Sciatic nerve (tissue), 2 donors: Measurements from ENCODE around the gene AKT1. TPM values are rescaled to one million over a fixed set of nuclear protein-coding genes. Genes with fewer than 3 reads are reported as not detected.

ENCODE experiments used
- ATAC-seq: fragments of 200-7000 bp; cut with Tn5 transposase; one replicate; pipeline ENCODE4 v1.9.1; 2020; ENCODE audit warnings: mild to moderate bottlenecking, moderate library complexity
- DNase-seq: peaks from one replicate; pipeline ENCODE4 v3.0.0-alpha.2; 2020; ENCODE audit warnings: low spot score
- intact Hi-C: fragments of 100-400 bp; cut with DNase I; formaldehyde crosslinking; loops from one replicate; pipeline ENCODE4 v1.14.2; 2022
- total RNA-seq: library from RNA; stranded (reverse); fragmentation: NEBNext Ultra II Directional; extraction: Animal tissue kit (Norgen Biotek cat#: 25700); gene quantifications from one replicate; pipeline ENCODE4 v1.2.1, GENCODE V29; 2021
- donor health status: DM: no; HTN: no; CAD: no.
- donor health status: DM: no; HTN: no; CAD: no.

The AKT1 gene
- total RNA-seq, 1 donor from 2014 or later, result 90.4 TPM

DNA sequence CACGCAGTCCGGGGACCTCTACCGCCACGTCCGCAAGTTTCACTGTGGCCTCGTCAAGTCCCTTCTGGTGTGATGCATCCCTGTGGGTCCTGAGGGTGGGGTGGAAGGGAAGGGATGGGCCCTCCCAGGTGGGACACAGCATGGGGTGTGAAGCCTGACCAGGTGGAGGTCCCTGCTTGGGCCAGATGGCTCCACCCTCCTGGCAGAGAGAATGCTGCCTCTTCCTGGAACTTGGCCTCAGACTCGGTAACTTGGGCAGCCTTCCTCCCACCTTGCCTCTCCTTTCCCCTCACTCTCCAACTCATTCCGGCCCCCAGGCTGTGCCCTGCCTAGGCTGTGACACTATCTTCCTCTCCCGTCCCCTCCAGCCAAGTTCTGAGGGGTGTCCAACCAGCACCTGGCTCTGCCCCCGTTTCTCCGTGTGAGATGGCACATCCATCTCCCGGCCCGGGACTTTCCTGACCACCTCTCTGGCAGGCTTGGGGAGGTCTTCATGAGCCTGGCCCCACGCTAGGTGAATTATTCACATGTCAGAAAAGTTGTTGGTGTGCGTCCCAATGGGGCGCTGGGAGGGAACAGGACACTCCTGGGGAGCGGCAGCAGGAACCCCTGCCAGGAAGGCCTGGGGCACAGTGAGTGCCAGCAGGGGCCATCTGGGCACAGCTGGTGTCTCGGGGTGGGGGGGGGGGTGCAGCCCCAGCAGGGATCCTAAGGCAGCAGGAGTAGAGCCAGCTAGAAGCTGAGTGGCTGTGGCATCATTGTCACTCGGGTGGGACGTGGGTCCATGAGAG lies 7.0 kb upstream of the AKT1 start:
- DNase-seq, result no peak
- intact Hi-C loops, result no loop called here
- no peak for ATAC-seq

GRCh38 chr14:104801520-104802393 lies 6.2 kb upstream of the AKT1 start:
- intact Hi-C loops, result no loop called here
- DNase-seq (no peak), ATAC-seq (no peak)

DNA sequence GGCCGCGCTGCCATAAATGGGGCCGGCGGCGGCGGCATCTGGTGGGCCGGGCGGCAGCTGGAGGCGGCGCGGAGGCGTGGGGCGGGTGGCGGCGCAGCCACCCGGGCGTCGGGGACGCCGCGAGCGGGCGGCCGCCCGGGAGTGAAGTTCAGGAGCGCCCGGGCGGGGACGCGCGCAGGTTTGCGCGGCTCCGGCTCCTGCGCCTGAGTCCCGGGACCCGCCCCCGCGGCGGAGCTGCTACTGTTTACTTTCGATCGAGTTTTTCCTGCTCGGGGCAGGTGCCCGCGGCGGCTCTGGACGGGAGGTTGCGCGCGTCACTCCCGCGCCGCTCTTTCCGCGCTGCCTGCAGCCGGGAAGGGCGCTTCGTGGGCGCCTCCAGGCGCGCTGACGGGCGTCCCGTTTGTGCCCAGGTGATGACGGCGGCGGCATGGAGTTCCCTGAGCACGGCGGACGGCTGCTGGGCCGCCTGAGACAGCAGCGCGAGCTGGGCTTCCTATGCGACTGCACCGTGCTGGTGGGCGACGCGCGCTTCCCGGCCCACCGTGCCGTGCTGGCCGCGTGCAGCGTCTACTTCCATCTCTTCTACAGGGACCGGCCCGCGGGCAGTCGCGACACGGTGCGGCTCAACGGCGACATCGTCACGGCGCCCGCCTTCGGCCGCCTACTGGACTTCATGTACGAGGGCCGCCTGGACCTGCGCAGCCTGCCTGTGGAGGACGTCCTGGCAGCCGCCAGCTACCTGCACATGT lies 5.4 kb upstream of the AKT1 start, which contains the start of gene ZBTB42:
ZBTB42 (plus strand) TSS at position 331 of the 749 bp plus-strand sequence; CDS start at position 428, 97 bp downstream.
- ATAC-seq (no peak), DNase-seq (no peak)
- intact Hi-C loops, result no loop called here

GRCh38 chr14:104800015-104800770 lies 4.6 kb upstream of the AKT1 start:
- DNase-seq (peak; percentile 93), ATAC-seq (peak; percentile 86)
- intact Hi-C loops, result no loop called here

- peak; percentile 60 for ATAC-seq
- intact Hi-C loops, result no loop called here
- no peak for DNase-seq
Measured at GRCh38 chr14:104799244-104800014, 3.9 kb upstream of the AKT1 start.

DNA sequence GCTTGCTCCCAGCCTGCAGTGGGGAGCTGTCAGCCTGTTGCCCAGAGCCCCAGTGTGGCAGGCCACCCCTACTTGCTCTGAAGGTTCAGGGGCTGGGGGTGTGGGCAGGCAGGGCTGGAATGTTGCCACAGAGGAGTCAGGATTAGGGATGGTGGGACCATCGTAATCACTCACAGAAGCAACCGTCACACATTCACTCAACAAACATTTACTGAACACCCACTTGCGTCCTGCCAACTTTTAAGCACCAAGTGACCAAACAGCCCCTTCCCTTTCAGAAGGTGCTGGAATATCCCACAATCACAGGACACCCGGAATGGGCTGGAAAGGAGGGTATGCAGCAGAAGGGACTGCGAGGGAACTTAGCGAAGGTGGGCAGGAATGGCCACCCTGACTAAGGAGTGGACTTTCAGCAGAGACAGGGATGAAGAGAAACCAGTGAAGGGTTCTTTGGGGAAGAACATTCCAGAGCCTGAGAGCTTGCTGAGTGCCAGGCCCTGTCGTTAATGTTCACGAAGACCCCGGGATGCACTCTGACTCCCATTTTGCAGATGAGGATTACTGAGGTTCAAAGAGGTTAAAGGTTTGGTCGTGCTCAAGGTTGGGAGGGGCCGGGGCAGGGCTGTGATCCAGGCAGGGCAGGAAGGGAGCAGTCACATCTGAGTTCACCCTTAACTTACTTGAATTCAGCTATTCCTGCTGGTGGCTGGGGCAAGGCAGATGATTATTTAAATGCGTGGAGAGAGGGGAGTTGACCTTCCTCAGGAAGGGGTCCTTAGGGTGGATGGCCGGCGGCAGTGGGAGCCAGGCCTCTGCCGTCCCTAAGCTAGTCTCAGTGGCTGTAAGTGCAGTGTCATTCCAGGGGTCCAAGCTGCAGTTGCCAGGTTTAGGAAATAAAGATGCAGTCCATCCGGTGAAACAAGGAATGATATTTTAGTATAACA lies 3.0 kb upstream of the AKT1 start:
- DNase-seq (no peak), ATAC-seq (no peak)
- intact Hi-C loops, result no loop called here

- intact Hi-C loops, result no loop called here
- ATAC-seq, result peak; percentile 11
Measured at GRCh38 chr14:104797115-104798044, 1.8 kb upstream of the AKT1 start.

GRCh38 chr14:104796687-104797081 lies 1.1 kb upstream of the AKT1 start:
- DNase-seq, result no peak
- intact Hi-C loops, result no loop called here

More at GRCh38 chr14:104797115-104798044, 1.8 kb upstream of the AKT1 start:
- no peak for DNase-seq

DNA sequence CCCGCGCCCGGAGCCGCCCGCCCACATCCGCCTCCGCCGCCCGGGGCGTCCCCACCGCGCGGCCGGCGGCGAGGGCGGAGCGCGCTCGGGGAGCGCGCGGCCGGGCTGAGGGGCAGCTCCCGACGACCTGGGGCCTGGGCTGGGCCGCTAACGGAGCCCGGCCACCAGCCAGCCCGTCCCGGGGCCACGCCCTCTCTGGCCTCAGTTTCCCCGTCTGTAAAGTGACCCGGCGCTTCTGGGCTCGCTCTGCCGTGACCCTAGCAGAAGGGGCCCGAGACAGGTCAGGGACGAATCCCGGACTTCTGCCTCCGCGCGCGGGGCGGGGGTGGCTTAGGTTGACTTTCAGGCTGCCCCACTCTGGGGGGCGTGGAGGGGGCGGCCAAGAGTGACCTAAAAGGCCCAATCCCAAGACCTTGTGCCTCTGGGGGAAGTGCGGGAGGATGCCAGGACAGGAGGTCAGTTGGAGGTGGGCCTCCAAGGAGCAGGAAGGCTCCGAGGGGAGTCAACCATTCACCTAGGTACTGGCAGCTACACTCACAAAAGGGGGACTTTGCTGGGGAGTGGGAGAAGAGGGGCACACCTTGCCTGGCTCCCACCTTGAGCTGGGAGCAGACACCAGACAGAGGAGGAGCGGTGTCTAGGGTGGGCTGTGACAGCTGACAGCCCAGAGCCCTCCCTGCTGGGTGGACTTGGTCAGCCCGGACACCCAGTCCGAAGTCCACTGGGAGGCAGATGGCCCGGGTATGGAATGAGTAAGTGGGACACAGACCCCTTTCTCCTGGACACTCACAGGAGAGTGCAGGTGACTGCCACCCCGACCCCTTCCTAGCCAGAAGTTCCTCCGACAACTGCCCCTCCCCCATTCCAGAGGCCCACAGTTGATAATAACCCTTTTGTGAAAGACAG lies 486 bp upstream of the AKT1 start:
- intact Hi-C loops, result no loop called here
- DNase-seq (peak; percentile 75), ATAC-seq (peak; percentile 20)

More at GRCh38 chr14:104796687-104797081, 1.1 kb upstream of the AKT1 start:
- ATAC-seq, result no peak

DNA sequence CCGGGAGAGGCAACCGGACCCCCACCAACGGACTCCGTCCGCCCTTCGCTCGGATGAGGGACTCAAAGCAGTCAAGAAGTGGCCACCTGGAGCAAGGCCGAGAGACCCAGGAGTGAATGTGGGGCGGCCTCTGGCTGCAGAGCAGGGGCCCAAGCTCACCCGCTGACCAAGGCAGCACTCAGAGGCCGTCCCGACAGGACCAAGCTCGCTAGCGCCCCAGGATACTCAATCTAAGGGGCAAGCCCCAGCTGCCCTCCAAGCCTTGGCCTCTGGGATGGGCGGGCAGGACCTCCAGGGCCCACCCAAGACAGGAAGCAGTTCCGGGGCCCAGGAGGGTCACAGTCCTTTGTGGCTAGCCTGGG lies 936 bp downstream of the AKT1 start:
- no peak for DNase-seq
- intact Hi-C loops, result no loop called here
- ATAC-seq, result peak; percentile 4

- ATAC-seq (peak; percentile 22), DNase-seq (no peak)
- intact Hi-C loops, result no loop called here
Measured at GRCh38 chr14:104794099-104794498, 1.4 kb downstream of the AKT1 start.

GRCh38 chr14:104793703-104793959 lies 1.9 kb downstream of the AKT1 start:
- intact Hi-C loops, result no loop called here
- ATAC-seq (no peak), DNase-seq (no peak)

DNA sequence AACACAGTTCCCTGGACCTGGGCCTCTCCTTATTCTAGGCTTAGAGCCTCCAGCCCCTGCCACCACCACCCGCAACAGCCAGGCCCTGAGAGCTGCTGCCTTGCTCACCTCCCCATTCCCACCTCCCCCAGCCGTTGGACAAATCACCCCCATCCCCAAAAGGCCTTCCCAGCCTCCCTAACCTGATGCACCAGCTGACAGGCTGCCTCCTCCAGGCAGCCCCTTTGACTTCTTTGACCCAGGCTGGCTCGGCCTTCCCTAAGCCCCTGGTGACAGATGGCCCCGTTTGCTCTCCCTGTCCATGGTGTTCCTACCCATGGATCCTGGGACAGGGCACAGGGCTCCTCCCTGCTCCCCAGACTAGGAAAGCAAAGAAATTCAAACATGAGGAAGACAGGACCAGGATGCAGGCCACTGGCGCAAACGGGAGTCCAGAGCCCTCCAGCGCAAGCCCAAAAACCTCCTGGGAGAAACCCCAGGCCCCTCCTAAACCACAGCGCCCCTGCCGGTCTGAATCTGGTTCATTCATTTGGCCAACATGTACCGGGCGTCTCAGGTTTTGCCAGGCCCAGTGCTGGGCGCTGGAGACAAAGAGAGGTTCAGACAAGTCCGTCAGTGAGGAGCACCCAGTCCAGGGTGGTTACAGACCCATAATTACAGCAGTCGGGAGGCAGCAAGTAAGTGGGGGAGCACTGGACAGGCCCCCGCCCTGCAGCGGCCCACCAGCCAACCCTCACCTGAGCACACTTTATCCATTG lies 2.4 kb downstream of the AKT1 start:
- ATAC-seq, result no peak
- DNase-seq, result no peak
- intact Hi-C loops, result no loop called here

DNA sequence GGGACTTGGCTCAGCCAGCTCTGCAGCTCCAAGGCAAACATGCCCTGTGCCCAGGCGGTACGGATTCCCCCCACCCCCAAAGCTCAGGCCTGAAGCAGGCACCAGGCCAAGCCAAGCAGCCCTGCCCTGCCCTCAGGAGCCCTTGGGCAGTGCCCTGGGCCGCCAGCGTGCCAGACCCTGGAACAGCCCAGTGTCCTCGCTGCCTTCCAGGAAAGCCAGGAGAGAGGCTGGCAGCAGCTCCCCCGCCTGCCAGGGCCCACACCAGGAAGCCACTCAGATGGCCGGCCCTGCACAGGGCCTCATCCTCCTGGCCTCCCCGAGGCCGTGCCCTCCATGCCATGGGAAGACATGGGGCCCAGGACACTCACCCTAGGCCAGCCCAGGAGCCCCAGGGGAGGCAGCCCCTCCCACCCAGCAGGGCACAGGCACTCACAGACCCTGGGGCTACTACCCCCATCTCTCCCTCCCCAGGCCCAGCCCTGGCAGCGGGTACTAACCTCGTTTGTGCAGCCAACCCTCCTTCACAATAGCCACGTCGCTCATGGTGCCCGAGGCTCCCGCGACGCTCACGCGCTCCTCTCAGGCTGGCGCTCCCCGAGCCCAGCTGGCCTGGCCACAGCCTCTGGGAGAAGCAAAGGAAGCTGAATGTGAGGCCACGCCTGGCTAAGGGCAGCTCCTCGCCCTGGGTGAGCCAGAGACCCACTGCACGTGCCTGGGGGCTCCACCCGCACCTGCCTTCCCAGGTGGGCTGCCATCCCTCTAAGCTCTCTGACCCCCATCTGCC lies 3.3 kb downstream of the AKT1 start:
- DNase-seq (no peak), ATAC-seq (no peak)
- intact Hi-C loops, result no loop called here
